ENCODE results near the gene SPATA31E1. TPM values are rescaled to one million over a fixed set of nuclear protein-coding genes. Genes with fewer than 3 reads are reported as not detected.

SPATA31E1 gene
- total RNA-seq (2022; extraction: Qiagen RNA extraction; ENCODE audit: low read depth) = 0.01 to 0.03 TPM in 2 of 5 replicates, not detected in the others

GRCh38 chr9:87882627-87883026 is at the start of gene SPATA31E1:
TSS of gene SPATA31E1 (plus strand) at chr9:87882877. CDS start at chr9:87882892, 15 bp downstream.

GRCh38 chr9:87917662-87918061 is 35.0 kb downstream of the SPATA31E1 start, which contains the start of gene SPATA31C1:
TSS of gene SPATA31C1 (plus strand) at chr9:87917962.

Other genes starting within 250 kb of the SPATA31E1 start
- 898 to 1,037 TPM (median 949 TPM) in 5 replicates for gene CTSL, start 156.8 kb upstream of the SPATA31E1 start, total RNA-seq (2022; extraction: Qiagen RNA extraction; ENCODE audit: low read depth)
- gene SPATA31C1, start 35.1 kb downstream of the SPATA31E1 start, total RNA-seq (2022; extraction: Qiagen RNA extraction; ENCODE audit: low read depth) = not detected in 5 replicates
- 8.5 to 9.2 TPM (median 8.6 TPM) in 5 replicates for gene CDK20, start 91.7 kb downstream of the SPATA31E1 start, total RNA-seq (2022; extraction: Qiagen RNA extraction; ENCODE audit: low read depth)

Data from A549 treated with CpdA at 1 μM for 4 hours (cell line).